Neuronal stem cell (in vitro differentiated cells): ENCODE measurements around the gene ANKDD1B.

Experiments used
- DNase-seq: peaks from one replicate; pipeline ENCODE4 v3.0.0-alpha.2; 2013; ENCODE audit warnings: low spot score
- H2AFZ ChIP-seq: one replicate; pipeline ENCODE4 v1.6.1; 2013; ENCODE audit warnings: mild to moderate bottlenecking, low read length, inconsistent platforms
- H2AK5ac ChIP-seq: 2 replicates; pipeline ENCODE4 v1.6.1; 2013; ENCODE audit warnings: low read depth, mild to moderate bottlenecking, inconsistent platforms, low read length, moderate library complexity, mixed read lengths
- H2BK120ac ChIP-seq: 2 replicates; pipeline ENCODE4 v1.6.1; 2013; ENCODE audit warnings: low read depth, mild to moderate bottlenecking, inconsistent platforms, low read length, moderate library complexity, mixed read lengths
- H2BK12ac ChIP-seq: one replicate; pipeline ENCODE4 v1.6.1; 2013; ENCODE audit warnings: low read length, inconsistent platforms
- H2BK15ac ChIP-seq: 2 replicates; pipeline ENCODE4 v1.6.1; 2013; ENCODE audit warnings: mild to moderate bottlenecking, low read length, inconsistent platforms, mixed read lengths
- H2BK5ac ChIP-seq: one replicate; pipeline ENCODE4 v1.6.1; 2013; ENCODE audit warnings: inconsistent platforms, mild to moderate bottlenecking, low read length, moderate library complexity
- H3K14ac ChIP-seq: one replicate; pipeline ENCODE4 v1.6.1; 2013; ENCODE audit warnings: low read length, inconsistent platforms
- H3K18ac ChIP-seq: 2 replicates; pipeline ENCODE4 v1.6.1; 2013; ENCODE audit warnings: low read length, inconsistent platforms
- H3K23ac ChIP-seq: 2 replicates; pipeline ENCODE4 v1.6.1; 2013; ENCODE audit warnings: low read depth, mild to moderate bottlenecking, mixed read lengths, low read length, inconsistent platforms; ENCODE audit not compliant: poor library complexity
- H3K27ac ChIP-seq: replicated peaks from 3 replicates; pipeline ENCODE4 v1.5.1; 2013; ENCODE audit warnings: low read length, inconsistent platforms
- H3K27me3 ChIP-seq, 3 experiments: 2 replicates each; pipeline ENCODE4 v1.6.1; 2013; ENCODE audit warnings: low read length in 3 of 3, mild to moderate bottlenecking in 2 of 3, inconsistent platforms in 1 of 3, low read depth in 1 of 3, mixed read lengths in 1 of 3, moderate library complexity in 1 of 3; ENCODE audit not compliant: control insufficient read depth in 3 of 3, insufficient read depth in 3 of 3
- H3K36me3 ChIP-seq, 2 donors: replicated peaks in 1 of 2; 2 replicates each; pipeline ENCODE4 v1.6.1; 2013; ENCODE audit warnings: low read length in 2 of 2; ENCODE audit not compliant: control insufficient read depth in 2 of 2, insufficient read depth in 2 of 2
- H3K4ac ChIP-seq: 2 replicates; pipeline ENCODE4 v1.6.1; 2013; ENCODE audit warnings: inconsistent platforms, mild to moderate bottlenecking, low read length, moderate library complexity
- H3K4me1 ChIP-seq, 2 donors: 1 replicate in 1 of 2; 2 replicates in 1 of 2; pipeline ENCODE4 v1.6.1; 2013; ENCODE audit warnings: low read length in 2 of 2, low read depth in 1 of 2; ENCODE audit not compliant: control insufficient read depth in 2 of 2, insufficient read depth in 1 of 2
- H3K4me2 ChIP-seq: one replicate; pipeline ENCODE4 v1.6.1; 2013; ENCODE audit warnings: mild to moderate bottlenecking, low read length, inconsistent platforms; ENCODE audit not compliant: insufficient read depth, poor library complexity, severe bottlenecking
- H3K4me3 ChIP-seq, 2 donors: 2 replicates each; pipeline ENCODE4 v1.5.1; 2013; ENCODE audit warnings: low read length in 2 of 2, mild to moderate bottlenecking in 2 of 2, inconsistent platforms in 1 of 2, moderate library complexity in 1 of 2
- H3K79me1 ChIP-seq: one replicate; pipeline ENCODE4 v1.6.1; 2013; ENCODE audit warnings: low read depth, mild to moderate bottlenecking, inconsistent platforms, low read length, moderate library complexity
- H3K9ac ChIP-seq: one replicate; pipeline ENCODE4 v1.6.1; 2013; ENCODE audit warnings: mild to moderate bottlenecking, low read depth, low read length, inconsistent platforms; ENCODE audit not compliant: poor library complexity
- H3K9me3 ChIP-seq, 2 donors: replicated peaks in 1 of 2; 2 replicates each; pipeline versions ENCODE3 to v1.6.1; 2013; ENCODE audit warnings: low read length in 2 of 2, mild to moderate bottlenecking in 2 of 2, inconsistent platforms in 1 of 2, low read depth in 1 of 2, mixed read lengths in 1 of 2, moderate library complexity in 1 of 2; ENCODE audit not compliant: control insufficient read depth in 2 of 2, insufficient read depth in 1 of 2
- H4K8ac ChIP-seq: one replicate; pipeline ENCODE4 v1.6.1; 2013; ENCODE audit warnings: low read depth, mild to moderate bottlenecking, inconsistent platforms, low read length, moderate library complexity
- H4K91ac ChIP-seq: one replicate; pipeline ENCODE4 v1.6.1; 2013; ENCODE audit warnings: low read length, low read depth, mild to moderate bottlenecking, inconsistent platforms; ENCODE audit not compliant: poor library complexity
- WGBS, 2 donors: extraction: QIAGEN DNeasy Blood & Tissue Kit; methylation state at CpG; one replicate each; pipeline ENCODE4 v1.1.7; 2013; ENCODE audit warnings: missing lambda C conversion rate in 2 of 2, mixed read lengths in 1 of 2; ENCODE audit not compliant: insufficient read length in 2 of 2, insufficient replicate concordance in 1 of 2; ENCODE audit errors: extremely low coverage in 2 of 2; 5-methylcytosine and 5-hydroxymethylcytosine counted together

The ANKDD1B gene

GRCh38 chr5:75601567-75601966 is 9.7 kb upstream of the ANKDD1B start:
- no CpG with 5 or more reads among the region's 1 CpG for WGBS, 2 donors
- peaks cover under 1% of the 10 kb centered on the region in 2 donors for H3K4me1 ChIP-seq
- no peaks in the 10 kb centered on the region for H3K27me3 ChIP-seq
- no peak overlapping the region for H3K9ac ChIP-seq
- H2BK15ac ChIP-seq: no peak overlapping the region
- no peak overlapping the region for H3K14ac ChIP-seq
- no peak overlapping the region for H3K4me3 ChIP-seq
- no peak overlapping the region for H2AK5ac ChIP-seq
- H4K8ac ChIP-seq: no peak overlapping the region
- H3K4me2 ChIP-seq: no peak overlapping the region
- no peak for DNase-seq
- H4K91ac ChIP-seq: no peak overlapping the region
- no peak overlapping the region for H3K27ac ChIP-seq
- no peak overlapping the region for H2BK120ac ChIP-seq
- no peak overlapping the region for H3K23ac ChIP-seq
- no peaks in the 10 kb centered on the region for H3K9me3 ChIP-seq
- no peak overlapping the region for H2AFZ ChIP-seq
- H3K36me3 ChIP-seq: peaks cover 2 to 39% of the 10 kb centered on the region in 2 donors
- H3K18ac ChIP-seq: no peak overlapping the region
- no peak overlapping the region for H2BK5ac ChIP-seq
- no peak overlapping the region for H2BK12ac ChIP-seq
- no peak overlapping the region for H3K4ac ChIP-seq
- no peaks in the 10 kb centered on the region for H3K79me1 ChIP-seq

GRCh38 chr5:75601996-75602395 is 9.3 kb upstream of the ANKDD1B start:
- no peak overlapping the region for H3K23ac ChIP-seq
- H2AFZ ChIP-seq: no peak overlapping the region
- no peak overlapping the region for H3K14ac ChIP-seq
- no peak overlapping the region for H3K27ac ChIP-seq
- no CpG with 5 or more reads among the region's 3 CpGs for WGBS, 2 donors
- H3K4me3 ChIP-seq: no peak overlapping the region
- H3K36me3 ChIP-seq: peaks cover 2 to 35% of the 10 kb centered on the region in 2 donors
- no peak overlapping the region for H3K4ac ChIP-seq
- DNase-seq: no peak
- H2AK5ac ChIP-seq: no peak overlapping the region
- H4K8ac ChIP-seq: no peak overlapping the region
- no peak overlapping the region for H4K91ac ChIP-seq
- no peak overlapping the region for H3K9ac ChIP-seq
- H2BK15ac ChIP-seq: no peak overlapping the region
- peaks cover 2% of the 10 kb centered on the region in 2 donors for H3K4me1 ChIP-seq
- H3K27me3 ChIP-seq: no peaks in the 10 kb centered on the region
- H2BK12ac ChIP-seq: no peak overlapping the region
- no peaks in the 10 kb centered on the region for H3K79me1 ChIP-seq
- H3K18ac ChIP-seq: no peak overlapping the region
- H2BK120ac ChIP-seq: no peak overlapping the region
- no peaks in the 10 kb centered on the region for H3K9me3 ChIP-seq
- no peak overlapping the region for H3K4me2 ChIP-seq
- H2BK5ac ChIP-seq: no peak overlapping the region

DNA sequence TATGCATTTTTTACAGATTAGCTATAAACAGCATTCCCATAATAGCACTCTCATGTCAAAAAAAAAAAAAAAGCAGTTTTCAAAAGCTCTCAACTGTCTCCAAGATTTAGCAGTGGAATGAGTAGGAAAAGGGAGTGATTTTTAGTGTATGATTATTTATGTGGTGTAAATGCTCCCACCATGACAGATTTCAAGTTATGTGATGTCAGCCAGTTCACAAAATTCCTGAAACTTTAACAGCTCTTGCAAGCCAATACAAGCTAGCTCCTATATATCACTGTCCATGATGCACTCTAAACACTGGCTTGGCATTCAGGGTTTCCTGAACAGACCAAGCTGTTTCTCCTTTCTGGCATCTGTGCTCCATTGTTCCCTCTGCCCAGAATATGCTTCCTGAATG is 7.9 kb upstream of the ANKDD1B start:
- no peaks in the 10 kb centered on the region for H3K79me1 ChIP-seq
- H4K91ac ChIP-seq: no peak overlapping the region
- no peak overlapping the region for H2BK15ac ChIP-seq
- no peak overlapping the region for H3K23ac ChIP-seq
- H3K27me3 ChIP-seq: no peaks in the 10 kb centered on the region
- H3K14ac ChIP-seq: no peak overlapping the region
- H2BK12ac ChIP-seq: no peak overlapping the region
- H3K9ac ChIP-seq: no peak overlapping the region
- H3K4me2 ChIP-seq: no peak overlapping the region
- no peak overlapping the region for H3K4me3 ChIP-seq
- H4K8ac ChIP-seq: no peak overlapping the region
- no peak overlapping the region for H2AK5ac ChIP-seq
- H3K27ac ChIP-seq: no peak overlapping the region
- H2BK5ac ChIP-seq: no peak overlapping the region
- H3K4ac ChIP-seq: no peak overlapping the region
- H2BK120ac ChIP-seq: no peak overlapping the region
- H3K9me3 ChIP-seq: no peaks in the 10 kb centered on the region
- no peak for DNase-seq
- no peak overlapping the region for H2AFZ ChIP-seq
- H3K18ac ChIP-seq: no peak overlapping the region
- peaks cover 2% of the 10 kb centered on the region in 2 donors for H3K4me1 ChIP-seq
- H3K36me3 ChIP-seq: peaks cover 2 to 21% of the 10 kb centered on the region in 2 donors

GRCh38 chr5:75603821-75604220 is 7.4 kb upstream of the ANKDD1B start:
- Histone ChIP-seq H2AK5ac (no peak overlapping the region), H3K9ac (no peak overlapping the region), H4K8ac (no peak overlapping the region), H2BK15ac (no peak overlapping the region), H3K18ac (no peak overlapping the region), H2BK12ac (no peak overlapping the region), H3K4me1 (peaks cover 2% of the 10 kb centered on the region in 2 donors), H3K36me3 (peaks cover 2 to 18% of the 10 kb centered on the region in 2 donors), H2BK120ac (no peak overlapping the region), H3K14ac (no peak overlapping the region), H3K27ac (no peak overlapping the region), H4K91ac (no peak overlapping the region), H2AFZ (no peak overlapping the region), H3K4me3 (no peak overlapping the region), H3K23ac (no peak overlapping the region), H3K4me2 (no peak overlapping the region), H3K79me1 (no peaks in the 10 kb centered on the region), H3K4ac (no peak overlapping the region), H3K27me3 (no peaks in the 10 kb centered on the region), H2BK5ac (no peak overlapping the region), H3K9me3 (no peaks in the 10 kb centered on the region)
- no peak for DNase-seq
- WGBS, 2 donors: no CpG with 5 or more reads among the region's 2 CpGs
